Adrenal gland (tissue), 12 donors: Measurements from ENCODE around the gene RANBP10. TPM values are rescaled to one million over a fixed set of nuclear protein-coding genes. Genes with fewer than 3 reads are reported as not detected.

ENCODE experiments used
- DNase-seq, 7 donors: peaks; one replicate each; pipeline ENCODE4 v3.0.0-alpha.2; 2019 to 2020
- H3K27ac ChIP-seq, 5 donors: fragments of 200-600 bp; sonication (generic) in 4 of 5; 1 replicate in 3 of 5; 2 replicates in 2 of 5; pipeline versions ENCODE4 v1.5.1 to v1.8.0; 2016 to 2020; ENCODE audit warnings: mild to moderate bottlenecking in 1 of 5
- H3K27me3 ChIP-seq: fragments of 200-600 bp; 2 replicates; pipeline ENCODE4 v1.8.0; 2021
- H3K36me3 ChIP-seq, 2 donors: fragments of 200-600 bp; replicated peaks in 1 of 2; 1 replicate in 1 of 2; 2 replicates in 1 of 2; pipeline versions ENCODE4 v1.5.1 to v1.8.0; 2018 to 2022
- H3K4me1 ChIP-seq, 2 donors: fragments of 200-600 bp; replicated peaks in 1 of 2; 1 replicate in 1 of 2; 2 replicates in 1 of 2; pipeline versions ENCODE4 v1.5.1 to v1.8.0; 2018 to 2021
- H3K4me3 ChIP-seq, 4 donors: fragments of 200-600 bp; sonication (generic) in 3 of 4; one replicate each; pipeline ENCODE4 v1.5.1; 2016 to 2018
- H3K9me3 ChIP-seq, 3 donors: fragments of 200-600 bp; sonication (generic) in 1 of 3; replicated peaks in 1 of 3; 1 replicate in 2 of 3; 2 replicates in 1 of 3; pipeline versions ENCODE4 v1.5.1 to v1.8.0; 2016 to 2021
- POLR2A ChIP-seq, 2 donors: fragments of 450-650 bp; IDR thresholded peaks; one replicate each; pipeline ENCODE4 v1.6.1; 2017; ENCODE audit warnings: antibody characterized with exemption in 2 of 2, mild to moderate bottlenecking in 2 of 2, moderate library complexity in 1 of 2
- WGBS, 4 donors: extraction: QIAGEN DNeasy Blood & Tissue Kit in 2 of 4; methylation state at CpG; one replicate each; pipeline versions ENCODE4 v1.1.5 to v1.1.7; 2013 to 2017; 5-methylcytosine and 5-hydroxymethylcytosine counted together
- intact Hi-C, 2 donors: fragments of 100-400 bp; cut with DNase I; formaldehyde crosslinking; loops; one replicate each; pipeline versions ENCODE4 v1.14.1 to v1.15.0; 2022 to 2023
- polyA plus RNA-seq, 3 donors: library from polyadenylated mRNA; stranded (reverse); fragments of 200-250 nt in 2 of 3; fragments of 350-450 nt in 1 of 3; fragmentation: Illumina TruSeq in 1 of 3; extraction: RNeasy Lipid Tissue Mini Kit (QIAGEN cat#74804) in 1 of 3; gene quantifications; one replicate each; pipeline ENCODE4 v1.2.3, GENCODE V29; 2013 to 2014
- total RNA-seq, 9 donors: library from RNA; depleted of rRNA in 4 of 9; stranded (reverse); fragments of >200 nt in 4 of 9; fragments of 120-200 nt in 1 of 9; fragmentation: NEBNext Ultra II Directional in 1 of 9; extraction: Animal tissue kit (Norgen Biotek cat#: 25700) in 1 of 9; gene quantifications; one replicate each; pipeline versions ENCODE4 v1.1.0 to v1.2.4, GENCODE V29; 2013 to 2023
- TF ChIP-seq, protein P1 (sequence below), 6 experiments: fragments of 450-650 bp in 4 of 6; fragments of 200-600 bp in 2 of 6; sonication (generic) in 1 of 6; IDR thresholded peaks; 1 replicate in 5 of 6; 2 replicates in 1 of 6; pipeline versions ENCODE4 v1.5.1 to v1.8.0; 2016 to 2021; ENCODE audit warnings: antibody characterized with exemption in 6 of 6, mild to moderate bottlenecking in 2 of 6, moderate library complexity in 1 of 6
- donor health status: healthy with polysubstance abuse.
- donor health status: Bipolar disorder and iron deficiency.
- donor health status: DM: yes; HTN: yes; CAD: no.
- donor health status: DM: no; HTN: no; CAD: no.
- donor health status: DM: no; HTN: no; CAD: no.
- donor health status: DM: yes; HTN: yes; CAD: no.

RANBP10 gene
- total and polyA plus RNA-seq, 12 donors = 9.4 to 74.1 (median 21.6) TPM

DNA sequence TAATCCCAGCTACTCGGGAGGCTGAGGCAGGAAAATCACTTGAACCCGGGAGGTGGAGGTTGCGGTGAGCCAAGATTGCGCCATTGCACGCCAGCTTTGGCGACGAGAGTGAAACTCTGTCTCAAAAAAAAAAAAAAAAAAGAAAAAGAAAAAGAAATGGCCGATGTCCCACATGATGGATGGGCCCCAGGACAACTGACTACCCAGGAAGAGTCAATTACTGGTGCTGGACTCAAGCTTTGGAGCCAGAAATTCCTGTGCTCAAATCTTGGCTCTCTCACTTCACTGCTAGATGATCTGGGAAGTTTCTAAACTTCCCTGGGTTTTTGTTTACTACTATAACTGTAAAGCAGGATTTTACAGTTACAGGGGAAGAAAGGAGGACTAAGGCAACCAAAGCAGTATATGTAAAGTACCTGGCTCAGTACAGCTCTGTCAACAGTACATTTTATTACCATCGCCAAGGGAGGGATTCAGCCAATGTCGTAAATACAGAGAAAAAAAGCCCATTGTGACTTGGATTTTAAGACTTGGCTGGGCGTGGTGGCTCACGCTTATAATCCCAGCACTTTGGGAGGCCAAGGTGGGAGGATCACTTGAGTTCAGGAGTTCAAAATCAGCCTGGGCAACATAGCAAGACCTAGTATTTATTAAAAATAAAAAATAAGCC is 127.9 kb downstream of the RANBP10 start:
- intact Hi-C loops = loop anchor here (10.0 kb wide), 3 partner anchors 136 to 356 kb away; no protein-coding TSS in a partner anchor
- Histone ChIP-seq H3K4me1 (peaks cover 9 to 12% of the 10 kb centered on the region in 2 donors), H3K36me3 (peaks cover 0 to 19% of the 10 kb centered on the region in 2 donors), H3K27me3 (no peaks in the 10 kb centered on the region), H3K27ac (no peak overlapping the region), H3K4me3 (no peak overlapping the region), H3K9me3 (no peaks in the 10 kb centered on the region)
- no peak for TF ChIP-seq POLR2A (IDR thresholded peaks at IDR 0.05)
- TF ChIP-seq, protein P1, sequence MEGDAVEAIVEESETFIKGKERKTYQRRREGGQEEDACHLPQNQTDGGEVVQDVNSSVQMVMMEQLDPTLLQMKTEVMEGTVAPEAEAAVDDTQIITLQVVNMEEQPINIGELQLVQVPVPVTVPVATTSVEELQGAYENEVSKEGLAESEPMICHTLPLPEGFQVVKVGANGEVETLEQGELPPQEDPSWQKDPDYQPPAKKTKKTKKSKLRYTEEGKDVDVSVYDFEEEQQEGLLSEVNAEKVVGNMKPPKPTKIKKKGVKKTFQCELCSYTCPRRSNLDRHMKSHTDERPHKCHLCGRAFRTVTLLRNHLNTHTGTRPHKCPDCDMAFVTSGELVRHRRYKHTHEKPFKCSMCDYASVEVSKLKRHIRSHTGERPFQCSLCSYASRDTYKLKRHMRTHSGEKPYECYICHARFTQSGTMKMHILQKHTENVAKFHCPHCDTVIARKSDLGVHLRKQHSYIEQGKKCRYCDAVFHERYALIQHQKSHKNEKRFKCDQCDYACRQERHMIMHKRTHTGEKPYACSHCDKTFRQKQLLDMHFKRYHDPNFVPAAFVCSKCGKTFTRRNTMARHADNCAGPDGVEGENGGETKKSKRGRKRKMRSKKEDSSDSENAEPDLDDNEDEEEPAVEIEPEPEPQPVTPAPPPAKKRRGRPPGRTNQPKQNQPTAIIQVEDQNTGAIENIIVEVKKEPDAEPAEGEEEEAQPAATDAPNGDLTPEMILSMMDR (IDR thresholded peaks at IDR 0.05) = no peak
- no peak for DNase-seq
- 82 to 93% (median 89%) methylated on average over 12 of the region's 12 CpGs for WGBS, 4 donors

DNA sequence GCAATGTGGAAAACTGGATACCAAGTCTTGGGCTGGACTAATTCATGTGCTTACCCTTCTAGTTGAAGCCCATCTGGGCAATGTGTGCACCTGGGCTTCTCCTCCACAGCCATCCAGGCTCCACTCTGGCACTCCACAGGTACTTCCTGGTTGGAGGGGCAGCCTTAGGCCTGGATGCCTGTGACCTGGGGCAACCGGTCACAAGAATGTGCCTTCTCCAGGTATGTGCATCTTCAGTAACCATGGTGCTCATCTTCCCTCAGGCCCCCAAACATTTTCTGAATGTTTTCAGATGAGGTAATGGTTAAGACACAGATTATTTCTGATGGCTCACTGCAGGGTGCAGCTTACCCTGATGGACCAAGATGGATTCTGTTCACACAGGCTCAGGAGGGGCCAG is 128.6 kb downstream of the RANBP10 start:
- H3K4me3 ChIP-seq = no peak overlapping the region
- intact Hi-C loops = loop anchor here (10.0 kb wide), 3 partner anchors 137 to 357 kb away; no protein-coding TSS in a partner anchor
- H3K4me1 ChIP-seq = peaks cover 12 to 20% of the 10 kb centered on the region in 2 donors
- no peaks in the 10 kb centered on the region for H3K27me3 ChIP-seq
- no peaks in the 10 kb centered on the region for H3K9me3 ChIP-seq
- H3K27ac ChIP-seq = no peak overlapping the region
- 83 to 100% (median 100%) methylated on average over 1 of the region's 1 CpG for WGBS, 4 donors
- peaks cover 0 to 12% of the 10 kb centered on the region in 2 donors for H3K36me3 ChIP-seq
- TF ChIP-seq, protein P1 (IDR thresholded peaks at IDR 0.05) = no peak
- no peak for TF ChIP-seq POLR2A (IDR thresholded peaks at IDR 0.05)
- DNase-seq = no peak

DNA sequence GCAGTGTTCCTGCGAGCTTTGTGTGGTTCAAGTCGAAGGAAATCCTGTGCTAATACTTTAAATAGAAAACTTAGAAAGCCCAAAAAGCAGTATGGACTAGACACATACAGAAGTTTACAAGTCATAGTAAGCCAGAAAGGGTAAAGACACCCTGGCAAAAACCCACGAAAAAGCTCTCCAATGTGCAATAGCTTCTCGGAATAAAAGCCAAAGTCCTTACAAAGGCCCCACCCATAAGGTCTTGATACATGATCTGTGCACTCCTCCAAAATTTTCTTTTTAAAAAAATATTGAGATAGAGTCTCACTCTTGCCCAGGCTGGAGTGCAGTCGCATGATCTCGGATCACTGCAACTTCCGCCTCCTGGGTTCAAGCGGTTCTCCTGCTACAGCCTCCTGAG is 129.4 kb downstream of the RANBP10 start:
- Histone ChIP-seq H3K9me3 (no peaks in the 10 kb centered on the region), H3K36me3 (peaks cover 0 to 9% of the 10 kb centered on the region in 2 donors), H3K27me3 (no peaks in the 10 kb centered on the region), H3K27ac (no peak overlapping the region), H3K4me1 (peaks cover 12 to 26% of the 10 kb centered on the region in 2 donors), H3K4me3 (no peak overlapping the region)
- TF ChIP-seq POLR2A (IDR thresholded peaks at IDR 0.05) = no peak
- TF ChIP-seq, protein P1 (IDR thresholded peaks at IDR 0.05) = no peak
- intact Hi-C loops = loop anchor here (10.0 kb wide), 3 partner anchors 138 to 358 kb away; no protein-coding TSS in a partner anchor
- 79 to 84% (median 83%) methylated on average over 6 to 8 of the region's 8 CpGs for WGBS, 4 donors
- DNase-seq = no peak

DNA sequence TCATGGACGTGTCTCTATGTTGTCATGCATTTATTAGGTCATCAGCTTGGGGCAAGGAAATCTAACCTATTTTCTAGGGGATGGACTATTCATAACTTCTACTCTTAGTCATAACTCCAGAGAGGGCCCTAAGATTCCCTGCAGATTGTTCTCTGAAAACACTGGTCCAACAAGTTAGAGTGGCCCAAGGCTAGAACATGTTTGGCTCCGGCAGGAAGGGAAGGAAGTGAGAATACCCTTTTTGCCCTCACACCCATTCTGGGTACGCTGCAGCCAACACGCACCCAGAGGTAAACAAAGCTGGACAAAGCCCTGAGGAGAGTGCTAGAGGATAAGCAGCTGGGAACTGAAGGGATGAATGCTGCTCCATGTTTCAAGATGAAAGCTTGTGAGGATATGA is 129.8 kb downstream of the RANBP10 start:
- H3K36me3 ChIP-seq = peaks cover 0 to 9% of the 10 kb centered on the region in 2 donors
- H3K27me3 ChIP-seq = no peaks in the 10 kb centered on the region
- H3K4me1 ChIP-seq = peaks cover 12 to 26% of the 10 kb centered on the region in 2 donors
- H3K27ac ChIP-seq = no peak overlapping the region
- TF ChIP-seq, protein P1 (IDR thresholded peaks at IDR 0.05) = no peak
- no peak for TF ChIP-seq POLR2A (IDR thresholded peaks at IDR 0.05)
- H3K4me3 ChIP-seq = no peak overlapping the region
- no peaks in the 10 kb centered on the region for H3K9me3 ChIP-seq
- intact Hi-C loops = loop anchor here (10.0 kb wide), 3 partner anchors 138 to 358 kb away; no protein-coding TSS in a partner anchor
- WGBS, 4 donors = 72 to 83% (median 79%) methylated on average over 4 of the region's 4 CpGs
- DNase-seq = no peak
